Loucy (cell line): ENCODE measurements around the gene FBXO31.

ENCODE experiments used
- H2AFZ ChIP-seq: fragments of 200-600 bp; sonication (generic); 2 replicates; pipeline ENCODE4 v1.6.0; 2016; ENCODE audit warnings: antibody characterized with exemption, mild to moderate bottlenecking, low read length, moderate library complexity
- H3F3A ChIP-seq: fragments of 200-600 bp; 2 replicates; pipeline ENCODE4 v1.6.0; 2016; ENCODE audit warnings: antibody characterized with exemption, low read depth, mild to moderate bottlenecking
- H3K27me3 ChIP-seq: fragments of 200-600 bp; sonication (generic); 2 replicates; pipeline ENCODE4 v1.6.1; 2014; ENCODE audit warnings: low read length, mild to moderate bottlenecking; ENCODE audit not compliant: insufficient read depth, poor library complexity, severe bottlenecking
- H3K36me3 ChIP-seq: fragments of 200-600 bp; sonication (generic); 2 replicates; pipeline ENCODE4 v1.6.1; 2016; ENCODE audit warnings: low read length; ENCODE audit not compliant: insufficient read depth
- H3K4me1 ChIP-seq: fragments of 200-600 bp; sonication (generic); 2 replicates; pipeline ENCODE4 v1.5.1; 2014; ENCODE audit warnings: low read length, mild to moderate bottlenecking; ENCODE audit not compliant: insufficient read depth, poor library complexity, severe bottlenecking
- H3K4me2 ChIP-seq: fragments of 200-600 bp; sonication (generic); 2 replicates; pipeline ENCODE4 v1.6.0; 2014; ENCODE audit warnings: antibody characterized with exemption, low read length, low read depth, mild to moderate bottlenecking; ENCODE audit not compliant: poor library complexity, severe bottlenecking
- H3K4me3 ChIP-seq: fragments of 200-600 bp; sonication (generic); 2 replicates; pipeline ENCODE4 v1.5.1; 2014; ENCODE audit warnings: low read length, mild to moderate bottlenecking, mixed read lengths; ENCODE audit not compliant: poor library complexity, severe bottlenecking
- H3K79me2 ChIP-seq: fragments of 200-600 bp; sonication (generic); 2 replicates; pipeline ENCODE4 v1.6.1; 2014; ENCODE audit warnings: low read length; ENCODE audit not compliant: insufficient read depth
- H3K9ac ChIP-seq: fragments of 200-600 bp; sonication (generic); 2 replicates; pipeline ENCODE4 v1.6.0; 2014; ENCODE audit warnings: mild to moderate bottlenecking, low read depth, low read length, moderate library complexity; ENCODE audit not compliant: poor library complexity, severe bottlenecking
- H3K9me2 ChIP-seq: fragments of 200-600 bp; sonication (generic); replicated peaks from 2 replicates; pipeline ENCODE4 v1.6.1; 2016; ENCODE audit warnings: low read depth, low read length, mixed read lengths
- H3K9me3 ChIP-seq: fragments of 200-600 bp; sonication (generic); 2 replicates; pipeline ENCODE4 v1.6.1; 2014; ENCODE audit warnings: mild to moderate bottlenecking, antibody characterized with exemption, low read length, low read depth; ENCODE audit not compliant: insufficient read depth
- H4K20me1 ChIP-seq: fragments of 200-600 bp; sonication (generic); 2 replicates; pipeline ENCODE4 v1.6.0; 2014; ENCODE audit warnings: antibody characterized with exemption, low read length, mild to moderate bottlenecking; ENCODE audit not compliant: insufficient read depth, poor library complexity, severe bottlenecking
- CTCF ChIP-seq: fragments of 200-600 bp; sonication (generic); conservative IDR thresholded peaks from 2 replicates; pipeline ENCODE4 v1.5.1; 2014; ENCODE audit warnings: mild to moderate bottlenecking, antibody characterized with exemption, low read length
- EZH2phosphoT487 ChIP-seq: fragments of 200-600 bp; IDR thresholded peaks from 2 replicates; pipeline ENCODE4 v1.6.1; 2018; ENCODE audit warnings: antibody characterized with exemption, mild to moderate bottlenecking, moderate library complexity, borderline replicate concordance

Gene FBXO31

GRCh38 chr16:87367529-87367928 lies 16.0 kb downstream of the FBXO31 start:
- no peaks in the 10 kb centered on the region for H3K9me2 ChIP-seq
- H3K4me1 ChIP-seq: peaks cover 11% of the 10 kb centered on the region
- H3K4me3 ChIP-seq: no peak overlapping the region
- peak overlapping the region; percentile 1 for H3K4me2 ChIP-seq
- H4K20me1 ChIP-seq: no peaks in the 10 kb centered on the region
- H2AFZ ChIP-seq: no peak overlapping the region
- no peaks in the 10 kb centered on the region for H3F3A ChIP-seq
- H3K27me3 ChIP-seq: no peaks in the 10 kb centered on the region
- no peak overlapping the region for H3K9ac ChIP-seq
- H3K9me3 ChIP-seq: no peaks in the 10 kb centered on the region
- H3K79me2 ChIP-seq: peaks cover 36% of the 10 kb centered on the region; the same call in 1 of the 2 replicates
- no peak for TF ChIP-seq EZH2phosphoT487
- no peak for TF ChIP-seq CTCF
- H3K36me3 ChIP-seq: peaks cover 7% of the 10 kb centered on the region; the same call in 1 of the 2 replicates

- H3K9me2 ChIP-seq: no peaks in the 10 kb centered on the region
- no peak overlapping the region for H3K4me2 ChIP-seq
- TF ChIP-seq EZH2phosphoT487: no peak
- TF ChIP-seq CTCF: no peak
- H3K79me2 ChIP-seq: peaks cover 30% of the 10 kb centered on the region; the same call in 1 of the 2 replicates
- H4K20me1 ChIP-seq: no peaks in the 10 kb centered on the region
- peaks cover 11% of the 10 kb centered on the region; the same call in 1 of the 2 replicates for H3K36me3 ChIP-seq
- no peak overlapping the region for H2AFZ ChIP-seq
- no peak overlapping the region for H3K9ac ChIP-seq
- no peaks in the 10 kb centered on the region for H3K27me3 ChIP-seq
- peaks cover 11% of the 10 kb centered on the region for H3K4me1 ChIP-seq
- H3K4me3 ChIP-seq: no peak overlapping the region
- no peaks in the 10 kb centered on the region for H3K9me3 ChIP-seq
- H3F3A ChIP-seq: no peaks in the 10 kb centered on the region
Observed at GRCh38 chr16:87366930-87367329, 16.6 kb downstream of the FBXO31 start.

GRCh38 chr16:87366288-87366687 lies 17.3 kb downstream of the FBXO31 start:
- Histone ChIP-seq H3K9me2 (no peaks in the 10 kb centered on the region), H2AFZ (no peak overlapping the region), H3K4me1 (peaks cover 11% of the 10 kb centered on the region), H4K20me1 (no peaks in the 10 kb centered on the region), H3K4me3 (no peak overlapping the region), H3K9me3 (no peaks in the 10 kb centered on the region), H3K36me3 (peaks cover 16% of the 10 kb centered on the region; the same call in 1 of the 2 replicates), H3F3A (no peaks in the 10 kb centered on the region), H3K4me2 (no peak overlapping the region), H3K27me3 (no peaks in the 10 kb centered on the region), H3K9ac (no peak overlapping the region), H3K79me2 (peaks cover 27% of the 10 kb centered on the region; the same call in 1 of the 2 replicates)
- TF ChIP-seq CTCF (no peak), EZH2phosphoT487 (no peak)
